AG09309 (cell line): ENCODE results near the gene ADRB1.

Experiments used
- DNase-seq: peaks from one replicate; pipeline ENCODE4 v3.0.0-alpha.2; 2010; ENCODE audit warnings: low read depth
- H3K4me3 ChIP-seq: 2 replicates; pipeline ENCODE4 v1.5.1; 2011; ENCODE audit warnings: mild to moderate bottlenecking, low read depth, low read length, moderate library complexity; ENCODE audit not compliant: control insufficient read depth
- CTCF ChIP-seq: IDR thresholded peaks from 2 replicates; pipeline ENCODE4 v1.5.1; 2011; ENCODE audit warnings: mild to moderate bottlenecking, low read depth, low read length, inconsistent platforms; ENCODE audit not compliant: insufficient read depth, control insufficient read depth; ENCODE audit errors: missing control alignments

Gene ADRB1

GRCh38 chr10:114030140-114030539, 13.5 kb upstream of the ADRB1 start:
- no peak overlapping the region for H3K4me3 ChIP-seq
- no peak for DNase-seq
- TF ChIP-seq CTCF: no peak

- H3K4me3 ChIP-seq: no peak overlapping the region
- no peak for DNase-seq
- no peak for TF ChIP-seq CTCF
Measured at GRCh38 chr10:114031073-114031972, 12.3 kb upstream of the ADRB1 start.

GRCh38 chr10:114033566-114033965, 10.1 kb upstream of the ADRB1 start:
- DNase-seq: no peak
- H3K4me3 ChIP-seq: no peak overlapping the region
- TF ChIP-seq CTCF: no peak

GRCh38 chr10:114034923-114035645, 8.6 kb upstream of the ADRB1 start:
- no peak overlapping the region for H3K4me3 ChIP-seq
- no peak for DNase-seq
- TF ChIP-seq CTCF: no peak

- TF ChIP-seq CTCF: no peak
- DNase-seq: no peak
Measured at GRCh38 chr10:114035791-114036190, 7.9 kb upstream of the ADRB1 start.

GRCh38 chr10:114038819-114039218, 4.8 kb upstream of the ADRB1 start:
- DNase-seq: no peak
- no peak overlapping the region for H3K4me3 ChIP-seq
- no peak for TF ChIP-seq CTCF

More at GRCh38 chr10:114035791-114036190, 7.9 kb upstream of the ADRB1 start:
- H3K4me3 ChIP-seq: no peak overlapping the region
